Activated B cell treated with CpG ODN at 0.5 μM for 24 hours (primary cell): ENCODE data around the gene CELA3A. TPM values are rescaled to one million over a fixed set of nuclear protein-coding genes. Genes with fewer than 3 reads are reported as not detected.

Experiments
- ATAC-seq: fragments of 200-7000 bp; cut with Tn5 transposase; one replicate; pipeline ENCODE4 v1.10.0; 2021; ENCODE audit warnings: low read depth, mild to moderate bottlenecking, moderate library complexity
- CTCF ChIA-PET: fragments of 350-600 bp; sonication (Branson Sonifier 250); formaldehyde crosslinking; loops from one replicate; lab custom pipeline; 2021; ENCODE audit warnings: antibody characterized with exemption; lab: Charles Lee
- POLR2A ChIA-PET: fragments of 350-600 bp; sonication (Branson Sonifier 250); formaldehyde crosslinking; loops from one replicate; lab custom pipeline; 2021; ENCODE audit warnings: antibody characterized with exemption; lab: Charles Lee
- DNase-seq: peaks from one replicate; pipeline ENCODE4 v3.0.0; 2022
- H3K27ac Mint-ChIP-seq: one replicate; pipeline ENCODE4 v1.8.0; 2020; ENCODE audit warnings: mixed read lengths
- H3K27me3 Mint-ChIP-seq: one replicate; pipeline ENCODE4 v1.8.0; 2021; ENCODE audit warnings: mixed read lengths
- H3K36me3 Mint-ChIP-seq: one replicate; pipeline ENCODE4 v1.8.0; 2021; ENCODE audit warnings: low read depth, mixed read lengths
- H3K4me1 Mint-ChIP-seq: one replicate; pipeline ENCODE4 v1.8.0; 2021; ENCODE audit warnings: mixed read lengths
- H3K4me3 Mint-ChIP-seq: one replicate; pipeline ENCODE4 v1.8.0; 2020; ENCODE audit warnings: mild to moderate bottlenecking, mixed read lengths
- H3K9me3 Mint-ChIP-seq: one replicate; pipeline ENCODE4 v1.8.0; 2020; ENCODE audit warnings: mixed read lengths
- intact Hi-C: fragments of 100-400 bp; cut with micrococcal nuclease; formaldehyde crosslinking; loops from one replicate; pipeline ENCODE4 v1.15.1; 2024
- total RNA-seq: library from RNA; stranded (reverse); gene quantifications from 2 replicates; pipeline ENCODE4 v1.2.3, GENCODE V29; 2022
- TF ChIP-seq, protein P1 (sequence below): fragments of 200-600 bp; IDR thresholded peaks from one replicate; pipeline ENCODE4 v1.8.0; 2022; ENCODE audit warnings: antibody characterized with exemption, mild to moderate bottlenecking

The CELA3A gene
- total RNA-seq, 1 donor from 2014 or later: not detected

DNA sequence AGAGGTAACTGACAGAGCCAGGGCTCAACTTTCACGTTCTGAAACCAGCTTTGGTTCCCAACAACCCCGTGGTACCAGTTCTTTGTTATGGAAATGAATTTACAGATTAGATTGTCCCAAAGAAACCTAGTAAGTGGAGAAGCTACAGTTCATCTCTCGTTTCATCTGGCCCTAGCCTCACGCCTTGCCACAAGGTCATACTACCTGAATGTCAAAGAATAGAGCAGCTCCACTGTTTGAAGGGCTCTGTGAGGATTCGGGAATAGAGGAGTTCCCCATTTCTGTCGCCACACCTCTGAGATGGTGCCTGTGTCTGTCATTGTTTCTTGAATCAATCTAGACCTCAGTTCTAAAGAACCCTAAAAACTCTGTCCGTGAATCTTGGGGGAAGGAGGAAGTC is 36.1 kb downstream of the CELA3A start:
- POLR2A ChIA-PET: interaction anchor here (9.6 to 22.8 kb wide), 2 partner anchors 10 to 15 kb away, joined by 158 to 659 read pairs; partner anchors contain the start of gene CDC42
- Mint-ChIP-seq H3K27me3 (no peaks in the 10 kb centered on the region), H3K4me3 (no peak overlapping the region), H3K27ac (peak overlapping the region; percentile 89), H3K4me1 (peaks cover 45% of the 10 kb centered on the region), H3K36me3 (no peaks in the 10 kb centered on the region), H3K9me3 (no peaks in the 10 kb centered on the region)
- DNase-seq (no peak), ATAC-seq (no peak)
- CTCF ChIA-PET: interaction anchor here (2.1 kb wide), 1 partner anchor 12 kb away, joined by 5 read pairs; no protein-coding TSS in a partner anchor
- intact Hi-C loops: no loop called here
- TF ChIP-seq, protein P1, sequence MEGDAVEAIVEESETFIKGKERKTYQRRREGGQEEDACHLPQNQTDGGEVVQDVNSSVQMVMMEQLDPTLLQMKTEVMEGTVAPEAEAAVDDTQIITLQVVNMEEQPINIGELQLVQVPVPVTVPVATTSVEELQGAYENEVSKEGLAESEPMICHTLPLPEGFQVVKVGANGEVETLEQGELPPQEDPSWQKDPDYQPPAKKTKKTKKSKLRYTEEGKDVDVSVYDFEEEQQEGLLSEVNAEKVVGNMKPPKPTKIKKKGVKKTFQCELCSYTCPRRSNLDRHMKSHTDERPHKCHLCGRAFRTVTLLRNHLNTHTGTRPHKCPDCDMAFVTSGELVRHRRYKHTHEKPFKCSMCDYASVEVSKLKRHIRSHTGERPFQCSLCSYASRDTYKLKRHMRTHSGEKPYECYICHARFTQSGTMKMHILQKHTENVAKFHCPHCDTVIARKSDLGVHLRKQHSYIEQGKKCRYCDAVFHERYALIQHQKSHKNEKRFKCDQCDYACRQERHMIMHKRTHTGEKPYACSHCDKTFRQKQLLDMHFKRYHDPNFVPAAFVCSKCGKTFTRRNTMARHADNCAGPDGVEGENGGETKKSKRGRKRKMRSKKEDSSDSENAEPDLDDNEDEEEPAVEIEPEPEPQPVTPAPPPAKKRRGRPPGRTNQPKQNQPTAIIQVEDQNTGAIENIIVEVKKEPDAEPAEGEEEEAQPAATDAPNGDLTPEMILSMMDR: no peak

DNA sequence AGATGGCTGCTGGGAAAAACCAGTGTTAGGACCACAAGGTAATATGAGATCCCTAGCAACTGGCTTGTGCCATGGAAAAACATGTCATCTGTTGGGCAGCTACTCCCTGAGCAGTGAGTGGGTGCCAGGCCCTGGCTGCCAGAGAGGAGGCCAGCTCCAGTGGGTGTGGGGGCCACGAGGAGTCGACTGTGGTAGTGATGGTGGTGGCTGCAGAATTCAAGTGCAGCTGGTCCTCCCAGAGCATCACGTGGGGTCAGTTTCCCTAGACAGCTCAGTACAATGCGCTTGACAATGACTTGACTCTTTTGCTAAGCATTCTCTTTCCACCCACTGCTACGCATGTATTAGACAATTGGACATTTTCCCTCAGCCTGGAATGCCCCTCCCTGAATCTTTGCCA is 36.6 kb downstream of the CELA3A start:
- intact Hi-C loops: no loop called here
- Mint-ChIP-seq H3K4me1 (peaks cover 46% of the 10 kb centered on the region), H3K27me3 (no peaks in the 10 kb centered on the region), H3K9me3 (no peaks in the 10 kb centered on the region), H3K36me3 (no peaks in the 10 kb centered on the region), H3K4me3 (no peak overlapping the region), H3K27ac (peak overlapping the region; percentile 89)
- CTCF ChIA-PET: interaction anchor here (2.1 kb wide), 1 partner anchor 12 kb away, joined by 5 read pairs; no protein-coding TSS in a partner anchor
- DNase-seq (no peak), ATAC-seq (no peak)
- POLR2A ChIA-PET: interaction anchor here (1.8 to 22.8 kb wide), 3 partner anchors 11 to 255 kb away, joined by 3 to 659 read pairs (median 158); partner anchors contain the start of genes CDC42 and USP48
- TF ChIP-seq, protein P1: no peak

DNA sequence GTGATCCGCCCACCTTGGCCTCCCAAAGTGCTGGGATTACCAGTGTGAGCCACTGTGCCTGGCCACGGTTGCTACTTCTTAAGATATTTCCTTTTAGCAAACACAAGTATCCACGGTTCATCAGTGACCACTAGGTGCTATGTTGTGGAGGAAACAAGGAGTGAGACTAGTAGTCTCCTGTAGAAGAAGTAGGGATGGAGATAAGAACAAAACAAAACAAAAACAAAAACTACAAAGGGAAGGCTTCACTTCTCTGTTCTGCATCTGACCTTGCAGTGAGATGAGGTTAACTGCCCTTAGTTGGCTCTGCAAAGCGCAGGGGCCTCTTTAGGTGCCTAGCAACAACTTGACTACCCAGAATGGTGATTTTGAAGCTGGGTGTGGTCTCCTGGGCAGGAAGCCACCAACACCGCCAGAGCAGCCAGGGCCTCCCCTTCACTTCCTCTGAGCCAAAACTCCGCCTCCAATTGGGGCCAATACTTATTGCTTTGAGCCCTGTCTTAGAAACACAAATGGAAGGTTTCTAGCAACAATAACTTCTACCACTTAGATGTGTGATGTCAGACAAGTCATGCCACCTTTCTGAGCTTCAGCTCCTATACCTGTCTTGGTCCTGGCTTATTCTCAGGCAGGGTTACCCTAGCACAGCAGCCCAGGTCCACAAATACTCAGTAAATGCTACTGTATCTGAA is 38.3 kb downstream of the CELA3A start:
- no peaks in the 10 kb centered on the region for H3K27me3 Mint-ChIP-seq
- DNase-seq (peak; percentile 62), ATAC-seq (peak; percentile 98)
- H3K9me3 Mint-ChIP-seq: no peaks in the 10 kb centered on the region
- H3K36me3 Mint-ChIP-seq: no peaks in the 10 kb centered on the region
- POLR2A ChIA-PET: interaction anchor here (0.6 to 22.8 kb wide), 9 partner anchors 8 to 440 kb away, joined by 3 to 659 read pairs (median 6); partner anchors contain the start of genes CDC42 and USP48
- H3K4me1 Mint-ChIP-seq: peaks cover 53% of the 10 kb centered on the region
- peak overlapping the region; percentile 95 for H3K27ac Mint-ChIP-seq
- TF ChIP-seq, protein P1: no peak
- CTCF ChIA-PET: interaction anchor here (0.6 to 1.8 kb wide), 8 partner anchors 8 to 237 kb away, joined by 3 to 9 read pairs (median 4); partner anchors contain the start of gene CDC42
- peak overlapping the region; percentile 76 for H3K4me3 Mint-ChIP-seq
- intact Hi-C loops: loop anchor here (1.0 kb wide), 3 partner anchors 9 to 14 kb away; partner anchors contain the start of gene CDC42

DNA sequence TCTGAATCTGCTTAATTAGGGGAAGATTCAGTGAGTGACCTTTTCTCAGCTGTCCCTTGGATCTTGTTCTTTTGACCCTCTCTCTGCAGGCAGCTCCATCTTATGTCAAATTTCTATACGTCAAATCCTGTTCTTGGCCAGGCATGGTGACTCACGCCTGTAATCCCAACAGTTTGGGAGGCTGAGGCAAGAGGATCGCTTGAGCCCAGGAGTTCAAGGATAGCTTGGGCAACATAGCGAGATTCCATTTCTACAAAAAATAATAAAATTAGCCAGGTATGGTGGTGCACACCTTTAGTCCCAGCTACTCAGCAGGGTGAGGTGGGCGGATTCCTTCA is 38.8 kb downstream of the CELA3A start:
- Mint-ChIP-seq H3K27me3 (no peaks in the 10 kb centered on the region), H3K9me3 (peaks cover 1% of the 10 kb centered on the region), H3K36me3 (no peaks in the 10 kb centered on the region), H3K27ac (peak overlapping the region; percentile 95), H3K4me1 (peaks cover 57% of the 10 kb centered on the region), H3K4me3 (peak overlapping the region; percentile 76)
- CTCF ChIA-PET: interaction anchor here (0.6 to 1.8 kb wide), 8 partner anchors 9 to 236 kb away, joined by 3 to 9 read pairs (median 4); partner anchors contain the start of gene CDC42
- TF ChIP-seq, protein P1: no peak
- ATAC-seq (no peak), DNase-seq (no peak)
- POLR2A ChIA-PET: interaction anchor here (0.6 to 22.8 kb wide), 5 partner anchors 8 to 38 kb away, joined by 4 to 659 read pairs (median 8); partner anchors contain the start of gene CDC42
- intact Hi-C loops: loop anchor here (1.0 kb wide), 1 partner anchor 8 kb away; no protein-coding TSS in a partner anchor

DNA sequence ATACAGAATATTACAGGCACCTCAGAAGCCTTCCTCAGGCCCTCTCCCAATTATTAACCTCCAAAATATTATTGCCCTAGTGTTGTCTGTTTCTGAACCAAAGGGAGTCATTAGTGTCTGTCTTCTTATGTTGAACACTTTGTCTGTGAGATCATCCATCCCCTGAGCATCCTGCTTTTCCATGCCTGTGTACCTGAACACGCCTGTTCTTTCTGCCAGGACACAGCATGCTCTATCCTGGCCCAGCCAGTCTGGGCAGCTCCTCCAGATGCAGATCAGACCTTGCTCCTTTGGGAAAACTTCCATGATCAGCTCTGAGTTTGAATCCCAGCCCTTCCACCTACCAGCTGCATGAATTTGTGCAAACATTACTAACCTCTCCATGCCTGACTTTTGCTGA is 40.0 kb downstream of the CELA3A start:
- intact Hi-C loops: no loop called here
- CTCF ChIA-PET: no interaction called here
- POLR2A ChIA-PET: interaction anchor here (9.6 to 22.8 kb wide), 2 partner anchors 11 to 14 kb away, joined by 158 to 659 read pairs; partner anchors contain the start of gene CDC42
- ATAC-seq: no peak
- Mint-ChIP-seq H3K27me3 (no peaks in the 10 kb centered on the region), H3K4me3 (no peak overlapping the region), H3K9me3 (peaks cover 4% of the 10 kb centered on the region), H3K4me1 (peaks cover 60% of the 10 kb centered on the region), H3K36me3 (no peaks in the 10 kb centered on the region), H3K27ac (peak overlapping the region; percentile 57)
- no peak for DNase-seq
- TF ChIP-seq, protein P1: no peak
